ENCODE data around the gene AGBL1.

Gene AGBL1

DNA sequence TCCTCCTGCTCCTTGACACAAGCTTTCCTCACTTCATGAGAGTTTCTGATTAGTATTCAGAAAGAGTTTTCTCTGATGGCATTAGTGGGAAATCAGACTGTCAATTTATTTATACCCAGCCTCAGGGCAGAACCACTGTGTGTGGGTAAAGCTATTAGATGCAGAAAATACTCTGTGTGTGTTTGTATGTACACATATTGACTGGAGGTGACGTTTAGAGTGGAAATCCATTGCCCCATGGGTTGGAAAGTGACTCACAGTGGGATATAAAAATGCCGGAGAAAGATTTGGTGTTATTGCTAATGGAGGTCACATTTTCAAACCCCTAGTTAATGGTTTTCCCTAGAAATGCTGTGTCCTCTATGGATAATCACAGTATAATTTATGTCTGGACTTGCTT lies 577.6 kb downstream of the AGBL1 start:
- DNase-seq, result no peak

DNA sequence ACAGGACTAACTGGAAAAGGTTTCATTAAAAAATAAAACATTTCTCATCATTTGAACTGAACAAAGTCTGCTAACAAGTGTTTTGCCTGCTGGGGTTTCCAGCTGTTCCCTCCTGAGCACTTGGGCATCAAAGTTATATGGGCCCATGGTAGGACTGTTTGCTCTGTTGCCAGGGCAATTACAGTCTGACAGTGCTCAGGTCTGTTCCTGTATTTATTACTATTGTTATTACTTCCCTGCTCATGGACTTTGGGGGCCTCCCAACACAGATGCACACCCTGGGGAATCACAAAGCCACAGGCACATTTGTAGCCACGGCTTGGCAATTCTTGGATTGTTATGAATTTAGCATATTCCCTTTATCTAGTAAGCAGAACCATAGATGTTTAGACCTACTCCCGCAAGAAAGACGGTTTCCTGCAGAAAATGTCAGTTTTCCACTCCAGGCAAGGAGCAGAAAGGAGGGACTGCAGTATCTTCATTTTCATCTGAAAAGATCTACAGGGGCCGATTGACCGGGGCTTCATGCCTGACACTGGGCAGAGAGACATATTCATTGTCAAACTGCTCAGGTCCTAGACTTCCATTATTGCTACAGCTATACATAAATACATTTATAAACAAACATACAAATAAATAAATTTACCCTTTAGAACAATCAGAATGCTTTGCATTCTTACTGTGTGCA lies 580.2 kb downstream of the AGBL1 start:
- no peak for DNase-seq

GRCh38 chr15:86661580-86661979 lies 581.9 kb downstream of the AGBL1 start:
- no peak for DNase-seq

GRCh38 chr15:86663304-86663703 lies 583.6 kb downstream of the AGBL1 start:
- no peak for DNase-seq

DNA sequence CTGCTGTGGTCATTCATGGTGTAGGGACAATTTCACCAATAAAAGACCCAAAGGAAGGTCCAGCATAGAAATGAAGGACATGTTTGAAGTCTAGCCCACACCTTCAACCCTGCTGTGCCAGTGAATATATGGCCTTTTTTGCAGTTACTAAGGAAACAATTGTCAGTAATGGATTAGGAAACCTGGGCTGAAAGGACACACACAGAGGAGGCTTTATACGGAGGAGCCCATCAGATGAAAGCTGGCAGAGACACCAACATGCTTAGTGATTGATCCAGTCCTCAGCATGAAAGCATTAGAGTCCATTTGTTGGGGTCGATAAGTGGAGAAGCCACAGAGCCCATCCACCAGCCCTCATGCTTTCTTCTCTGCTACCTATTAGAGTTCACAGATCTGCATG lies 584.3 kb downstream of the AGBL1 start:
- DNase-seq, result no peak

GRCh38 chr15:86664581-86664980 lies 584.9 kb downstream of the AGBL1 start:
- DNase-seq, result no peak

- DNase-seq, result no peak
These were observed 596.3 kb downstream of the AGBL1 start for GRCh38 chr15:86676002-86676401.

- no peak for DNase-seq
These were observed 597.6 kb downstream of the AGBL1 start for GRCh38 chr15:86677278-86677677.

- DNase-seq, result no peak
These were observed 605.6 kb downstream of the AGBL1 start for GRCh38 chr15:86685263-86685662.

DNA sequence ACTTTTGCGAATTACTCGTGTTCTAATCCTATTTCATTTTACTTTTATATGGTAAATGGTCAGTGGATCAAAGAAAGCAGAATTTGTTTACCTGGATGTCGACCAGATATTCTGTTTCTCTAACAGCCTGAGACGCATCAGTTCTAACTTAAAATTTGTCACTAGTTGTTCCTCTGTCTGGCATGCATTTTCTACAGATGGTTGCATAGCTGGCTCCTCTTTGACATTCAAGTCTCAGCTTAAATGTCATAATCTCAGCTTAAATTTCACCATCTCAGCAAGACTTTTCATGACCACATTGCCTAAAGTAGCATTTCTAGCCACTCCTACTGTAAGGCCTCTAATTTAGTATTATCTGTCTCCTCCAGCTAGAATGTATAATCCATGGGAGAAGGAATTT lies 609.3 kb downstream of the AGBL1 start:
- DNase-seq, result no peak

DNA sequence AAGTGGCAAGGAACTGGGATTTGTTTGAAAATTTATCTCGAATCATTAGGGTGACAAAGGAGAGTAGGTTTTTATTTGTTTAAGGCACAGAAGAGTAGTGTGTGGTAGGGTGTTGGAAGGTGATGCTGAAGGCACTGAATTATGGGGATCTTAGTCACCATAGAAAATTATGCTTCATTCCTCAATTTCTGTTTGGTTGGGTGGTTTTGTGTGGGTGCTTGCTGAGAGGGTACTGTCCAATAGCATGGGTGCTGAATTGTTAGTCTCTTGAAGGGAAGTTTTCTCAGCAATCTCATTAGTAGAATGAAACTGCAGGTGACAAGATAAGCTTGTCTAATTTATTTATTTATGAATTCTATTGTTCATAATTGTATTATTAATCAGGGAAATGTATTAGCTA lies 610.9 kb downstream of the AGBL1 start:
- no peak for DNase-seq

DNA sequence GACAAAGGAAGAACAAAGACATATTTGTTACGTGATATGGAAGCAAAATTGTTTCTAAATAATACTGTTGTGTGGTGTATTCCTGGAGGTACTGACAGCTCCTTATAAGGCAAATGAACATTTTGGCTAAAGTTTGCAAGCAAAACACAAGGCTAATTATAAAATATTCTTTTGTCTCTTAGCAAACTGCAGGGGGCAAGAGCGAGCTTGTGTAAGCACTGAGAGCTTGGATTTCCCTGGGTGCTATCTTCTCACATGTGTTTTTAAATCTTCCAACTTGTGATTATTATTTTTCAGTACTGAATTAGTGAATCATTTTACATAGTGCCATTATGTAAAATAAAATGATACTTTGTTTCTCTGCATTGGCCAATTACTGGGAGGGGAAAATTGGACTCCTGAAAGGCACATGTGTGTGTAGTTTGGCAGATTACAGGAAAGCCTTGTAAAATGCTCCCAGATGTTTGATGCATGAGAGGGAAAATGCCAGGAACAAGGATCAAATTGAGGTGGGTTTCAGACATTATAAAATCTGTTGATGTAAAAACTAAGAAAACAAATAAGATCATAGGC lies 611.5 kb downstream of the AGBL1 start:
- no peak for DNase-seq

- no peak for DNase-seq
These were observed 621.4 kb downstream of the AGBL1 start for GRCh38 chr15:86700864-86701610.

DNA sequence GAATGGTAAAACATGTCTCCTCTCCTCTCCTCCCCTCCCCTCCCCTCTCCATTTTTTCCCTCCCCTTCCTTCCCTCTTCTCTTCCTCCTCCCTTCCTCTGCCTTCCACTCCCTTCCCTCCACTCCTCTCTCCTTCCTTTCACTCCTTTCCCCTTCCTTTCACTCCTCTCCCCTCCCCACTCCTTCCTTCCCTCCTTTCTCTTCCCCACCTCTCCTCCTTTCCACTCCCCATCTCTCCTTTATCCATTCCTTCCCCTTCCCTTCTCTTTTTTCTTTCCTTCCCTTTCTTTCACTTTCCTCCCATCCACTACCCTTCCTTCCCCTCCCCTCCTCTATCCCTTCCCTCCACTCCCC lies 621.9 kb downstream of the AGBL1 start:
- no peak for DNase-seq

DNA sequence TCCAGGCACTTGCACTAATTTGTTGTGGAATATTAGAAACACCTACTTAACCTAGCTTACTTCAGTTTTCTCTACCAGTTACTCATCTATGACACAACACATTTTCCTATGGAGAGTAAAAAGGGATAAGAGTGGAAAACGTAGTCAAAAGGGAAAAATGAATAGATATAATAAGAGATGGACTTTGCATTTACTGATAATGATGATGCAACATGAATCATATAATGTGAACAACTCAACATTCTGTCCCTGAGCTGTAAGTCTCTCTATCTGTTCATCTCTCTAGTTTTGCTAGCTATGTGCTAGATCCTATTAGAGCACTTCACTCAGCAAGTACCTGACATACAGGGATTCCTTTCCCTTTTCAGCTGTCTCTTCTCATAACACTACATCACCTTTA lies 627.1 kb downstream of the AGBL1 start:
- DNase-seq, result no peak

DNA sequence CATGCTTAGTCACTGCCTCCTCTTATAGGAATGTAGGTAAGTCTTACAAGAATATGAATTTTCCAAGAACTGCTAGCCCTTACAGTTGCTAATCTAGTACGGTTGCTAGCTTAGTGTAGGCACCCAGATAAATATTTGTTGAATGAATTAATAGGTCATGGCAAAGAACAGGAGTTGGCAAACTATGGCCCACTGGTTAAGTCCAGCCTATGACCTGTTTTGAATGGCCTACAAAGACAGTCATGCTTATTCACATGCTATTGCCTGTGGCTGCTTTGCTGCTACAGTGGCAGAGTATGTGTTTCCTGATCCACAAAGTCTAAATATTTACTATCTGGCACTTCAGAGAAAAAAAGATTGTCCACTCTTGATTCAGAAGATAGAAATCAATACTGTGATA lies 631.8 kb downstream of the AGBL1 start:
- no peak for DNase-seq

GRCh38 chr15:86714241-86714640 lies 634.6 kb downstream of the AGBL1 start:
- no peak for DNase-seq

- no peak for DNase-seq
These were observed 646.0 kb downstream of the AGBL1 start for GRCh38 chr15:86725628-86726027.

- no peak for DNase-seq
These were observed 655.8 kb downstream of the AGBL1 start for GRCh38 chr15:86735247-86736040.

GRCh38 chr15:86741917-86742316 lies 662.2 kb downstream of the AGBL1 start:
- no peak for DNase-seq

DNA sequence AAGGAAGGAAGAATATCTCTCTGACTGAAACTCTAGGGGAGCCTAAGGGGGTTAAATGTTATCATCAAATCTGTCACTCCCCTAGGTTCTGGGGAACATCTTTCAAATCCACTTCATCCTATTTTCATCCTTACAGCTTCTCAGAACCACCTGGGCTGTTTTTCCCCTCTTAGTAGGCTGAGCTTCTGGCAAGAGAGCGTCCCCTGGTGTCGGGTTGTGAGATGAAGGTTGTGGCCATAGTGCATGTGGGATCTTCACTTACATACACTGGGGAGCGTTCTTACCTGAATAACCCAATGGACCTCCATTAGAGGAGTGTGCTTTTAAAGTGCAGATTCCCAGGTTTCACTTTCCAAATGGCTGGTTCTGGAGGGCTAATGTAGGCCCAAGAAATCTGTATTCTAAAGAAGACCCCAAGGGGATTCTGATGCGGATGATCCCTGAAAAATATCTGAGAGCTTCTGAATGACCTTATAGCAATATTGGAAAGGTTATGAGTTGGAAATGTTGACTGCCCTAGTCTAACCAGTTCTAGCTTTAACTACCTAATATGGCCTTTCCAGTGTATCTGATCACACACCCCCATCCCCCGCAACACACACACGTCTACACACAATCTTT lies 663.7 kb downstream of the AGBL1 start:
- DNase-seq, result no peak

DNA sequence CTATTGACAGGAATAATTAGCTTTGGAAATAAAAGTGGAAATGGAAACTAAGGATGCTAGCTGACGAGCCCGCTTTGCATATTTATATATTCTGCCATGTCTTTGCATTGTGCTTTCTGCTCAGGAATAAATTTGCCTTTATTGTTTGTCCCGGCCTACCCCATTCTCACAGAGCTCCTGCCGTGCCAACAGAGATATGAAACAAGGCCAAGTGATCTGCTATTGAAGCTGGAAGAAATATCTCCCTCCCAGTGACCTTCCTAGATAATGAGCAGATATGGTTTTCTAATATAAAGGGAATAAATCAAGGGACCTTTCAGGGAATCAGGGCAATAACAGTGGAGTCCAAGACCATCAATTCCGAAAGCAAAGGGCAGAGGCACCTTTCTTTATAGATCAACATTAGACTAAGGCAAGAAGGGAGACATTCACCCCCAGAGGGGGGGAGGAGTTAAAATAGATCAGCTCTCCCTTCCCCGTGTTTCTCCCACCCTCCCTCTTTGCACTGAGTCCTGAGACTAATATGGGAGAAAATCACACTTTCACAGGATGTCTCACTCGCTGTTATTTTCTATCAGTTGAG lies 664.6 kb downstream of the AGBL1 start:
- DNase-seq, result no peak

DNA sequence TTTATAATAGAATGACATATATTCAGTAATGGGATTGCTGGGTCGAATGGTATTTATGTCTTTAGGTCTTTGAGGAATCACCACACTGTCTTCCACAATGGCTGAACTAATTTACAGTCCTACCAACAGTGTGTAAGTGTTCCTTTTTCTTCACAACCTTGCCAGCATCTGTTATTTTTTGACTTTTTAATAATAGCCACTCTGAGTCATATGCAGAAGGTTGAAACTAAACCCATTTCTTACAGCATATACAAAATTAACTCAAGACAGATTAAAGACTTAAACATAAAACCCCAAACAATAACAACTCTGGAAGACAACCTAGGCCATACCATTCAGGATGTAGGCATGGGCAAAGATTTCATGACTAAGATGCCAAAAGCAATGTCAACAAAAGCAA lies 671.4 kb downstream of the AGBL1 start:
- no peak for DNase-seq

Measured in NCI-H1092 treated with DMSO at 0.1 percent for 48 hours (cell line).